NCI-H187 treated with DMSO at 0.1 percent for 48 hours (cell line): ENCODE measurements around the gene SOAT1.
A peak's percentile ranks its signal among the peaks of the same experiment; 100 is the strongest.
"Not testable (repeated sequence)": the region's sequence is repeated elsewhere in the genome, so short reads cannot be mapped to it uniquely, and the experiment has no call there.

Experiments
- DNase-seq: peaks from one replicate; lab custom pipeline; 2025; lab: John Stamatoyannopoulos, UW

Gene SOAT1

GRCh38 chr1:179293340-179294327, at the start of gene SOAT1:
SOAT1 (plus strand) TSS chr1:179293797; CDS start chr1:179302685, 8,888 bp downstream.
- DNase-seq: peak; percentile 76

GRCh38 chr1:179245426-179245825, 48.2 kb upstream of the SOAT1 start:
- not testable (repeated sequence) for DNase-seq

- DNase-seq: no peak
Measured at GRCh38 chr1:179247923-179248322, 45.7 kb upstream of the SOAT1 start.

- no peak for DNase-seq
Measured at GRCh38 chr1:179251675-179252074, 41.9 kb upstream of the SOAT1 start.

GRCh38 chr1:179252606-179253005, 41.0 kb upstream of the SOAT1 start:
- no peak for DNase-seq

- DNase-seq: no peak
Measured at GRCh38 chr1:179253286-179253972, 40.2 kb upstream of the SOAT1 start.

- no peak for DNase-seq
Measured at GRCh38 chr1:179262183-179262582, 31.4 kb upstream of the SOAT1 start.

GRCh38 chr1:179263121-179263520, 30.5 kb upstream of the SOAT1 start:
- no peak for DNase-seq

GRCh38 chr1:179264507-179264906, 29.1 kb upstream of the SOAT1 start:
- DNase-seq: no peak

- DNase-seq: no peak
Measured at GRCh38 chr1:179269071-179269470, 24.5 kb upstream of the SOAT1 start.

- not testable (repeated sequence) for DNase-seq
Measured at GRCh38 chr1:179274424-179274823, 19.2 kb upstream of the SOAT1 start.

GRCh38 chr1:179278920-179279319, 14.7 kb upstream of the SOAT1 start:
- DNase-seq: no peak

- DNase-seq: no peak
Measured at GRCh38 chr1:179283992-179284391, 9.6 kb upstream of the SOAT1 start.

GRCh38 chr1:179287946-179288345, 5.7 kb upstream of the SOAT1 start:
- DNase-seq: no peak

GRCh38 chr1:179288977-179289376, 4.6 kb upstream of the SOAT1 start:
- no peak for DNase-seq

- DNase-seq: no peak
Measured at GRCh38 chr1:179295164-179295755, 1.7 kb downstream of the SOAT1 start.

- no peak for DNase-seq
Measured at GRCh38 chr1:179296356-179297104, 2.9 kb downstream of the SOAT1 start.

- no peak for DNase-seq
Measured at GRCh38 chr1:179297105-179297378, 3.4 kb downstream of the SOAT1 start.

- no peak for DNase-seq
Measured at GRCh38 chr1:179298952-179299351, 5.4 kb downstream of the SOAT1 start.

GRCh38 chr1:179300112-179300511, 6.5 kb downstream of the SOAT1 start:
- DNase-seq: no peak

- DNase-seq: no peak
Measured at GRCh38 chr1:179302070-179302469, 8.5 kb downstream of the SOAT1 start.

- no peak for DNase-seq
Measured at GRCh38 chr1:179303200-179303785, 9.7 kb downstream of the SOAT1 start.
